Common myeloid progenitor, CD34-positive (primary cell): ENCODE measurements around the gene MYOZ3.

ENCODE experiments used
- CTCF ChIA-PET: fragments of 350-600 bp; sonication (Branson Sonifier 250); formaldehyde crosslinking; loops from one replicate; lab custom pipeline; 2021; ENCODE audit warnings: antibody characterized with exemption; lab: Charles Lee
- POLR2A ChIA-PET: fragments of 350-600 bp; sonication (Branson Sonifier 250); formaldehyde crosslinking; loops from one replicate; lab custom pipeline; 2021; ENCODE audit warnings: antibody characterized with exemption; lab: Charles Lee
- DNase-seq, 3 donors: peaks; one replicate each; pipeline versions ENCODE4 v3.0.0 to v3.0.0-alpha.2; 2013
- H3K27ac ChIP-seq, 2 experiments: 1 replicate in 1 of 2; 2 replicates in 1 of 2; pipeline ENCODE4 v1.7.0; 2013; ENCODE audit warnings: inconsistent platforms in 2 of 2, low read length in 2 of 2, mild to moderate bottlenecking in 2 of 2, low read depth in 1 of 2, moderate library complexity in 1 of 2; ENCODE audit not compliant: severe bottlenecking in 2 of 2, insufficient read depth in 1 of 2, poor library complexity in 1 of 2
- H3K27me3 ChIP-seq, 5 experiments: replicated peaks in 2 of 5; 1 replicate in 3 of 5; 2 replicates in 2 of 5; pipeline versions ENCODE4 v1.6.1 to v1.7.0; 2013; ENCODE audit warnings: low read length in 4 of 5, mild to moderate bottlenecking in 2 of 5, moderate library complexity in 2 of 5, inconsistent platforms in 1 of 5; ENCODE audit not compliant: insufficient read depth in 5 of 5, control insufficient read depth in 4 of 5
- H3K36me3 ChIP-seq, 4 experiments: 1 replicate in 2 of 4; 2 replicates in 2 of 4; pipeline versions ENCODE4 v1.6.1 to v1.7.0; 2013; ENCODE audit warnings: low read length in 3 of 4, control low read depth in 1 of 4, mild to moderate bottlenecking in 1 of 4; ENCODE audit not compliant: control insufficient read depth in 4 of 4, insufficient read depth in 4 of 4
- H3K4me1 ChIP-seq, 4 experiments: 1 replicate in 3 of 4; 2 replicates in 1 of 4; pipeline versions ENCODE4 v1.6.1 to v1.7.1; 2013; ENCODE audit warnings: low read length in 3 of 4, mild to moderate bottlenecking in 3 of 4, control low read depth in 1 of 4, inconsistent platforms in 1 of 4, moderate library complexity in 1 of 4; ENCODE audit not compliant: control insufficient read depth in 4 of 4, insufficient read depth in 4 of 4; ENCODE audit errors: control extremely low read depth in 1 of 4
- H3K4me3 ChIP-seq, 7 experiments: 1 replicate in 4 of 7; 2 replicates in 3 of 7; pipeline versions ENCODE4 v1.5.1 to v1.7.0; 2013; ENCODE audit warnings: mild to moderate bottlenecking in 7 of 7, low read length in 6 of 7, moderate library complexity in 6 of 7, inconsistent platforms in 2 of 7, low read depth in 2 of 7, control low read depth in 1 of 7; ENCODE audit not compliant: insufficient read depth in 4 of 7, control insufficient read depth in 1 of 7; ENCODE audit errors: extremely low read depth in 1 of 7
- H3K9me3 ChIP-seq, 5 experiments: 1 replicate in 4 of 5; 2 replicates in 1 of 5; pipeline versions ENCODE4 v1.6.1 to v1.7.1; 2013; ENCODE audit warnings: low read length in 4 of 5, mild to moderate bottlenecking in 2 of 5, inconsistent platforms in 1 of 5, low read depth in 1 of 5, moderate library complexity in 1 of 5; ENCODE audit not compliant: control insufficient read depth in 4 of 5, insufficient read depth in 2 of 5; ENCODE audit errors: control extremely low read depth in 1 of 5
- WGBS: methylation state at CpG from one replicate; pipeline ENCODE4 v1.1.5; 2013; ENCODE audit not compliant: insufficient coverage; 5-methylcytosine and 5-hydroxymethylcytosine counted together

Gene MYOZ3

DNA sequence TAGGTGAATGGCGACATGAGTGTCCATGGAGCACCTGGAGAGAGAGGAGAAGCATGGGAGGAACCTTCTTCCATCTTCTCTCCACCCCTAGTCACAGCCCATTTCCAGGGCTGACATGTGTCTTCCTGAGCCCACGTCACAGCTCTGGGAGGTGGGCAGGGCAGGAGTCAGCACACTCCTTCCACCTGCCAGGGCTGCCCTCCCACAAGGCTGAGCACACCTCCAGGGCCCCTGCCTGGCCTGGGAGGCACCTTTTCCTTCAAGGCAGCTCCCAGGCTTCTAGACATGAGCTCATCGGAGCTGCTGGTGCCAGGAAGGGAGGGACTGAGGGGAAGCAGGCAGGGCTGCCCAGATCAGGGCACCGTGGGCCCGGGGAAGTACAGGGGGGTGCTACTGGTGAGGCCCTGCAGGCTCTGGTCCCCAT lies 34.2 kb upstream of the MYOZ3 start:
- Histone ChIP-seq H3K4me1 (peaks cover 0 to 20% (median 15%) of the 10 kb centered on the region in 4 experiments), H3K9me3 (no peaks in the 10 kb centered on the region), H3K27ac (no peak overlapping the region), H3K4me3 (no peak overlapping the region), H3K36me3 (no peaks in the 10 kb centered on the region), H3K27me3 (peaks cover 0 to 18% (median 12%) of the 10 kb centered on the region in 5 experiments)
- WGBS, result 86% methylated on average over 4 of the region's 5 CpGs
- DNase-seq, result no peak
- ChIA-PET CTCF (interaction anchor here (0.8 to 1.5 kb wide), 4 partner anchors 11 to 67 kb away, joined by 3 to 4 read pairs (median 3); no protein-coding TSS in a partner anchor), POLR2A (no interaction called here)

DNA sequence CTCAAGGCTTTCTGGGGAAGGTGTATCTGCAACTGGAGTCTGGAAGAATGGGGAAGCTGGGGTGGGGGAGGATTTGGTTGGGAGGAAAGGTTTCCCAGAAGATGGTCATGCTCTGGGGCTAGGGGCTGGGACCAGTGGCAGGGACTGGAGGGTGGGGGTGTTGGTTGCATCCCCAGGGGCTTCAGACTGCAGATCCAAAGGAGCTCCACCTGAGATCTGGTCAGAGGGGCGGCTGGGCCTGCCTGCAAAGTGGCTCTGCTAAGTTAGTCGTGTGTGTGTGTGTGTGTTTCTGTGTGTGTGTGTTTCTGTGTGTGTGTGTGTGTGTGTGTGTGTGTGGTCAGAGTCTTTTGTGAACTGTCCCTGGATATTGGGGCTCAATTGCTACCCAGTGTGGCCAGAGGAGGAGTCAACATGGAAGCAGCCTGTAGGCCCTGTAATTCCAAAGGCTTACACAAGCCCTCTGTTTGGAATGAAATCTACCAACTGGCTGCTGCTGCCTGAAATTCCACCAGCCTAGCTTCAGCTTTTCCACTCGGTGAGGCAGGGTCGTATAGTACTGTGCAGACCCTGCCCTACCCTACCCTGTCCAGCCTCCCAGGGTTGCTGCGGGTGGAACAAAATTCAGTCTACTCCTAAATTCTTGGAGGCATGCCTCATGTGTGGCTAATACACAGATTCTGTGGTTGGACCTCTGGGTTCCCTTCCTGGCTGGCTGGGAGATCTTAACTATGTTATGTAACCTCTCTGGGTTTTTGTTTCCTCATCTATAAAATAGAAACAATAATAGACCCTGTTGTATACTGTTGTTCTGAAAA lies 33.1 kb upstream of the MYOZ3 start:
- no peak for DNase-seq
- ChIA-PET CTCF (interaction anchor here (2.7 kb wide), 1 partner anchor 13 kb away, joined by 8 read pairs; no protein-coding TSS in a partner anchor), POLR2A (no interaction called here)
- 85% methylated on average over 5 of the region's 5 CpGs for WGBS
- no peak overlapping the region for H3K27ac ChIP-seq
- no peak overlapping the region for H3K4me3 ChIP-seq
- H3K9me3 ChIP-seq, result no peaks in the 10 kb centered on the region
- no peaks in the 10 kb centered on the region for H3K36me3 ChIP-seq
- H3K27me3 ChIP-seq, result peaks cover 0 to 18% (median 12%) of the 10 kb centered on the region in 5 experiments
- H3K4me1 ChIP-seq, result peaks cover 0 to 20% (median 15%) of the 10 kb centered on the region in 4 experiments

DNA sequence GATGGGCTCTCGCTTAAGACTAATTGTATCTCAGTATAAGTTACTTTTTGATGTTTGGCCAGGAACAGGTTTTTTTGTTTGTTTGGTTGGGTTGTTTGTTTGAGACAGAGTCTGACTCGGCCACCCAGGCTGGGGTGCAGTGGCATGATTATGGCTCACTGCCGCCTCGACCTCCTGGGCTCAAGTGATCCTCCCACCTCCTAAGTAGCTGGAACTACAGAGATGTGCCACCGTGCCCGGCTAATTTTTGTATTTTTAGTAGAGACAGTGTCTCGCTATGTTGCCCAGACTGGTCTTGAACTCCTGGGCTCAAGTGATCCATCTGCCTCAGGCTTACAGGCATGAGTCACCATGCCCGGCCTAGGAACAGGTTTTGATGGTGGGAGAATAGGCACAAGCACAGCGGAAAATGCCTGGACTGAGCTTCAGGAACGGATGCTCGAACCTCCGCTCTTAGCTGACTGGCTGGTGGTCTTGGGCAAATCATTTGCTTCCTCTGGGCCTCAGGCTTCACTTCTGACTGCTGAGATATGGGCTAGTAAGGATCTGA lies 32.0 kb upstream of the MYOZ3 start:
- 99% methylated on average over 11 of the region's 12 CpGs for WGBS
- POLR2A ChIA-PET, result no interaction called here
- DNase-seq, result no peak
- CTCF ChIA-PET, result interaction anchor here (1.4 to 2.7 kb wide), 2 partner anchors 9 to 15 kb away, joined by 4 to 8 read pairs; no protein-coding TSS in a partner anchor
- Histone ChIP-seq H3K4me1 (peaks cover 0 to 20% (median 13%) of the 10 kb centered on the region in 4 experiments), H3K36me3 (no peaks in the 10 kb centered on the region), H3K9me3 (no peaks in the 10 kb centered on the region), H3K4me3 (no peak overlapping the region), H3K27ac (no peak overlapping the region), H3K27me3 (peaks cover 0 to 15% (median 9%) of the 10 kb centered on the region in 5 experiments)

DNA sequence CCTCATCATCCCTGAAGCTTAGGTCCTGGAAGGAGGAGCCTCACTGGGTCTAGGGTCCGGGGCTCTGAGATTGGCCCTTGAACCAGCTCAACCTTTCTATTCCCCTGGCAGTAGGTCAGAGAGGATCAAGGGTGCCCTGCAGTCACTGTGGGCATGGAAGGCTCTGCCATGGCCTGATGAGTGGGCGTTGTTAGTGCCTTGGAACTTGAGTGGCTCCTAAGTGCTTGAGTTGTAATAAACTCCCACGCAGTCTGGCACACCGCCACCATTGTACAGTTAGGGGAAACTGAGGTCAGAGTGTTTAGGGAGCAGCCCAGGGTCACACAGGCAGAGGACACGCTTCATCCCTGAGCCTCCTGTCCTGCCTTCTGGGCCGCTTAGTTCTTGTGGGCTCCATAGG lies 31.0 kb upstream of the MYOZ3 start:
- Histone ChIP-seq H3K36me3 (no peaks in the 10 kb centered on the region), H3K27ac (no peak overlapping the region), H3K4me3 (no peak overlapping the region), H3K4me1 (peaks cover 0 to 12% (median 9%) of the 10 kb centered on the region in 4 experiments), H3K27me3 (peaks cover 0 to 9% (median 6%) of the 10 kb centered on the region in 5 experiments), H3K9me3 (no peaks in the 10 kb centered on the region)
- ChIA-PET POLR2A (no interaction called here), CTCF (interaction anchor here (2.7 kb wide), 1 partner anchor 16 kb away, joined by 8 read pairs; no protein-coding TSS in a partner anchor)
- 98% methylated on average over 5 of the region's 6 CpGs for WGBS
- no peak for DNase-seq

DNA sequence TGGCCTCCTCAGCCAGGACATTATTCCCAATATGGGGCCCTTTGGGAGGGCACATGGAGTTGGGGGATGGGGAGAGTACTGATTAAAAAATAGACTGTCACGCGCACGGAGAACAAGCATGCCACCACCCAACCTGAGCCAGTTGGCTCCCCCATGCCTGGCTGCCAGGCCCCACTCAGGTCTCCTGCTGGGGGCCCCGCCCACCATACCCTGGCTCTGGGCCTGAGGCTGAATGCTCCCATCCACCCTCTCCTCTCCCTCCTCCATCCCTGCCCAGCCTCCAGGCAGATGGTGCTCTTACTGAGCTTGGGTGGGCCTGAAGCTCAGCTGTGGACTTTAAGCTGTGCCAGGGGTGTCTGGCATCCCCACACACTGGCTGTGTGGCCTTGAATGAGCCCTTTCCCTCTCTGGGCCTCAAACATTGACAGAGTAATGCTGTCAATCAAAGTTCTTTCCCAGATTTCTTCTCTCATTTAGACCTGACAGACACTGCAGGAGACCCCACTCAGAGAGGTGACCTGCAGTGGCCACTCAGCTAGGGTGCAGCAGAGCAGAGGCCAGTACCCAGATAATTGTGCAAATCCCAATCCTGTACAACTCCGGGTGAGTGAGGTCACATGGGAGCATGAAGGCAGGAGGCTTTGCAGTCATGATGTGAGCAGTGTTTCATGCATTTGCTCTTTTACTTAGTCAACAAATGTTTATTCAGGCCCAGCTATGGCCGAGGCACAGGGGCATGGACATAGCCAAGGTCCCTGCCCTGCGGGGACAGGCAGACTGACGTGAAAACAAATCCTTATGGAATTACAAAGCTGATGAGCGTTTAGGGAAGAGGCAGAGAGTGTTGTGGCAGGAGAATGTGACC lies 30.4 kb upstream of the MYOZ3 start:
- H3K4me1 ChIP-seq, result peaks cover 0 to 7% (median 5%) of the 10 kb centered on the region in 4 experiments
- no peak overlapping the region for H3K27ac ChIP-seq
- no peak for DNase-seq
- ChIA-PET CTCF (interaction anchor here (0.8 to 2.7 kb wide), 4 partner anchors 11 to 22 kb away, joined by 3 to 8 read pairs (median 5); no protein-coding TSS in a partner anchor), POLR2A (no interaction called here)
- WGBS, result 100% methylated on average over 5 of the region's 9 CpGs
- H3K9me3 ChIP-seq, result no peaks in the 10 kb centered on the region
- H3K27me3 ChIP-seq, result peaks cover 0 to 4% (median 2%) of the 10 kb centered on the region in 5 experiments
- no peaks in the 10 kb centered on the region for H3K36me3 ChIP-seq
- H3K4me3 ChIP-seq, result no peak overlapping the region

DNA sequence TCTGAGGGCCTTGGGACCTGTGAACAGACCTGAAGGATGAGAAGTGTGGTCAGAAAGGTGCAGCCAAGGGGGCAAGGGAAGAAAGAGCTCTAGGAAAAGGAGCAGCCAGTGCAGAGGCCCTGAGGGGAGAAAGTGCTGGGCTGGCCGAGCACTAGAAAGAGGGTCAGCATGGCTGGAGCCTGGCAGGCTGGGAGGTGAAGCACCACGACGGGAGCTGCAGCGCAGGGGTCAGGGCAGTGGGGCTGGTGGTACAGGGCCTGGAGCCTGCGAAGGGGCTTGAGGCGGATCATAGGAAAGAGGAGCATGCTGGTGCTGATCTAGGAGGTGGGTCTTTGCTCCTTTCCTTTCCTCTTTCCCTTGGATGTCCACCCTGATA lies 29.7 kb upstream of the MYOZ3 start:
- H3K27me3 ChIP-seq, result peaks cover 0 to under 1% (median 0%) of the 10 kb centered on the region in 5 experiments
- no peaks in the 10 kb centered on the region for H3K36me3 ChIP-seq
- H3K9me3 ChIP-seq, result no peaks in the 10 kb centered on the region
- CTCF ChIA-PET, result interaction anchor here (0.8 to 2.5 kb wide), 3 partner anchors 11 to 21 kb away, joined by 3 to 6 read pairs (median 4); no protein-coding TSS in a partner anchor
- no peak overlapping the region for H3K4me3 ChIP-seq
- 100% methylated on average over 1 of the region's 6 CpGs for WGBS
- POLR2A ChIA-PET, result no interaction called here
- peaks cover 0 to 7% (median under 1%) of the 10 kb centered on the region in 4 experiments for H3K4me1 ChIP-seq
- no peak for DNase-seq
- H3K27ac ChIP-seq, result no peak overlapping the region
